Thyroid gland (tissue), 4 donors: ENCODE data around the gene SPRED2. TPM values are rescaled to one million over a fixed set of nuclear protein-coding genes. Genes with fewer than 3 reads are reported as not detected.

Experiments used
- DNase-seq, 2 donors: peaks; one replicate each; pipeline ENCODE4 v3.0.0-alpha.2; 2019
- H3K27ac ChIP-seq, 3 donors: fragments of 200-600 bp; sonication (generic); 1 replicate in 2 of 3; 2 replicates in 1 of 3; pipeline ENCODE4 v1.5.1; 2016 to 2019; ENCODE audit warnings: mild to moderate bottlenecking in 1 of 3, moderate library complexity in 1 of 3
- H3K27me3 ChIP-seq: fragments of 200-600 bp; sonication (generic); one replicate; pipeline ENCODE4 v1.5.1; 2019
- H3K36me3 ChIP-seq, 2 donors: fragments of 200-600 bp; sonication (generic); one replicate each; pipeline ENCODE4 v1.5.1; 2016 to 2019
- H3K4me1 ChIP-seq, 2 donors: fragments of 200-600 bp; sonication (generic); one replicate each; pipeline ENCODE4 v1.5.1; 2017 to 2019
- H3K4me3 ChIP-seq, 3 donors: fragments of 200-600 bp; sonication (generic); replicated peaks in 1 of 3; 1 replicate in 2 of 3; 2 replicates in 1 of 3; pipeline ENCODE4 v1.5.1; 2016; ENCODE audit warnings: mild to moderate bottlenecking in 1 of 3
- H3K9me3 ChIP-seq: fragments of 200-600 bp; sonication (generic); one replicate; pipeline ENCODE4 v1.5.1; 2017
- POLR2A ChIP-seq, 2 donors: fragments of 450-650 bp; IDR thresholded peaks; one replicate each; pipeline ENCODE4 v1.6.1; 2017; ENCODE audit warnings: antibody characterized with exemption in 2 of 2, mild to moderate bottlenecking in 2 of 2, moderate library complexity in 1 of 2
- WGBS, 2 donors: methylation state at CpG; one replicate each; pipeline ENCODE4 v1.1.5; 2017; 5-methylcytosine and 5-hydroxymethylcytosine counted together
- intact Hi-C: fragments of 100-400 bp; cut with DNase I; formaldehyde crosslinking; loops from one replicate; pipeline ENCODE4 v1.15.1; 2023
- total RNA-seq, 4 donors: library from RNA; depleted of rRNA; stranded (reverse); fragments of >200 nt; gene quantifications; one replicate each; pipeline ENCODE4 v1.2.3, GENCODE V29; 2016
- TF ChIP-seq, protein P1 (sequence below), 6 experiments: fragments of 200-600 bp in 3 of 6; fragments of 450-650 bp in 3 of 6; sonication (generic) in 3 of 6; IDR thresholded peaks; one replicate each; pipeline ENCODE4 v1.5.1; 2016 to 2019; ENCODE audit warnings: antibody characterized with exemption in 6 of 6, mild to moderate bottlenecking in 2 of 6, inconsistent platforms in 1 of 6, moderate library complexity in 1 of 6

Gene SPRED2
- total RNA-seq, 4 donors from 2014 or later, result 18.8 to 44.0 (median 25.4) TPM

DNA sequence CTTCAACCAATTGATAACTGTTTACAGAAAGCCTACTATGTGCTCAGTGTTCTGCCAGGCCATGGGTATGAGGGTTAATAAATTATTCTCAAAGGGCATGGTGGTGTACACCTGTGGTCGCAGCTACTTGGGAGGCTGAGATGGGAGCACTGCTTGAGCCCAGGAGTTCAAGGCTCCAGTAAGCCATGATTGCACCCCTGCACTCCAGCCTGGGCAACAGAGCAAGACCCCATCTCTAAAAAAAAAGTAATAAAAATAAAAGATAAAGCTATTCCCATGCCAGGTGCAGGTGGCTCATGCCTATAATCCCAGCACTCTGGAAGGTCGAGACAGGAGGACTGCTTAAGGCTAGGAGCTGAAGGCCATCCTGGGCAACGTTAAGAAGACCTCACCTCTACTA, 8.0 kb downstream of the SPRED2 start:
- intact Hi-C loops, result no loop called here
- DNase-seq, result no peak
- Histone ChIP-seq H3K4me3 (no peak overlapping the region), H3K36me3 (no peaks in the 10 kb centered on the region), H3K9me3 (no peaks in the 10 kb centered on the region), H3K27ac (no peak overlapping the region), H3K27me3 (no peaks in the 10 kb centered on the region), H3K4me1 (peaks cover 22 to 27% of the 10 kb centered on the region in 2 donors)
- WGBS, 2 donors, result 80 to 95% methylated on average over 3 of the region's 3 CpGs
- TF ChIP-seq, protein P1, sequence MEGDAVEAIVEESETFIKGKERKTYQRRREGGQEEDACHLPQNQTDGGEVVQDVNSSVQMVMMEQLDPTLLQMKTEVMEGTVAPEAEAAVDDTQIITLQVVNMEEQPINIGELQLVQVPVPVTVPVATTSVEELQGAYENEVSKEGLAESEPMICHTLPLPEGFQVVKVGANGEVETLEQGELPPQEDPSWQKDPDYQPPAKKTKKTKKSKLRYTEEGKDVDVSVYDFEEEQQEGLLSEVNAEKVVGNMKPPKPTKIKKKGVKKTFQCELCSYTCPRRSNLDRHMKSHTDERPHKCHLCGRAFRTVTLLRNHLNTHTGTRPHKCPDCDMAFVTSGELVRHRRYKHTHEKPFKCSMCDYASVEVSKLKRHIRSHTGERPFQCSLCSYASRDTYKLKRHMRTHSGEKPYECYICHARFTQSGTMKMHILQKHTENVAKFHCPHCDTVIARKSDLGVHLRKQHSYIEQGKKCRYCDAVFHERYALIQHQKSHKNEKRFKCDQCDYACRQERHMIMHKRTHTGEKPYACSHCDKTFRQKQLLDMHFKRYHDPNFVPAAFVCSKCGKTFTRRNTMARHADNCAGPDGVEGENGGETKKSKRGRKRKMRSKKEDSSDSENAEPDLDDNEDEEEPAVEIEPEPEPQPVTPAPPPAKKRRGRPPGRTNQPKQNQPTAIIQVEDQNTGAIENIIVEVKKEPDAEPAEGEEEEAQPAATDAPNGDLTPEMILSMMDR (IDR thresholded peaks at IDR 0.05), result no peak
- no peak for TF ChIP-seq POLR2A (IDR thresholded peaks at IDR 0.05)

DNA sequence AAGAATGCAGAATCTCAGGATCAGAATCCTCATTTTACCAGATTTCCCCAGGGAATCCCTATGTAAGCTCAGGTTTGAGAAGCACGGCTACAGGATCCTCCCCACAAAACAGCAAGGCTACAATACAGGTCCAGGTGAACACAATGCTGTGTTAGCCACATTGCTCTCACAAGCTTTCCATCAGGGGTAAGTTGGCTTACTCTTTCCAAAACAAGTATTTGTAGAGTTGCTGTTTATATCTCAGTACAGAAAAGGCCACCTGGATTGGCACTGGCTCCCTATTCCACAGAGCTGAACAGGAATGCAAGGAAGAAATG, 11.0 kb downstream of the SPRED2 start:
- intact Hi-C loops, result no loop called here
- Histone ChIP-seq H3K4me3 (no peak overlapping the region), H3K4me1 (peaks cover 40 to 42% of the 10 kb centered on the region in 2 donors), H3K27ac (peak overlapping the region; percentile 18 to 59 (median 39)), H3K27me3 (no peaks in the 10 kb centered on the region), H3K9me3 (no peaks in the 10 kb centered on the region), H3K36me3 (no peaks in the 10 kb centered on the region)
- no peak for DNase-seq
- no peak for TF ChIP-seq POLR2A (IDR thresholded peaks at IDR 0.05)
- TF ChIP-seq, protein P1 (IDR thresholded peaks at IDR 0.05), result no peak
- 71 to 89% methylated on average over 1 of the region's 1 CpG for WGBS, 2 donors

DNA sequence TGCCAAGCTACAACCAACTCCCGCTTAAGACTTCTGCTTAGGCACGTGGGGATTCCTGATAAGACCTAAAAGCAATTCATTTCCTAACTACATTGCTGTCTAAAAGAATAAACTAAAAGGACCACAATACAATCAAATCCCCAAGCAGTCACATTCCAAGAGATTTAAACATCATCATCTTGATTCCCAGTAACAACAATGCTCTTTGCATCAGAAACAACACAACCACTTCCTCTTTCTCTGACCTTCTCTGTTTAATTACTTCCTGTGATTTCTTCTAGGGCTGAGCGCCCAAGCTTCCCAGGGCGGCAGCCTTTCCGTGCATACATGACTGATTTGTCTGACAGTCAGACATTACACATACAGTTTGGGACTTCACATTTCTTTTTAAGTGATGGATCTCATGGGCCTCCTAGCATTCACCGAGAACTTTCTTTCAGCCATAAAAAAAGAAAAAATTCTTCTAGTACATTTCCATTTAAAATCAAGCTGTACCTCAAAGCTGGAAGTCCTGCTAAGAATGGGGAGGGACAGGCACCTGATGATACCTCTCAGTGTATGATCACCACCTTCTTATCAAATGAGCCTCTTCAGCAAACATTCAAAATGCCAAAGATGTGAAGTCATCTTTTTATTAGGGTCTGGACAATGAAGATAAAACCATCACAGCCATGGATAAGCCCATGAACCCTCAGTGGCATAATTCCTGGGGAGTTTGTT, 11.5 kb downstream of the SPRED2 start:
- intact Hi-C loops, result no loop called here
- peak; percentile 28 to 41 for DNase-seq
- Histone ChIP-seq H3K9me3 (no peaks in the 10 kb centered on the region), H3K27me3 (no peaks in the 10 kb centered on the region), H3K4me3 (no peak overlapping the region), H3K36me3 (no peaks in the 10 kb centered on the region), H3K4me1 (peaks cover 40 to 42% of the 10 kb centered on the region in 2 donors), H3K27ac (peak overlapping the region; percentile 18 to 59 (median 43))
- TF ChIP-seq POLR2A (IDR thresholded peaks at IDR 0.05), result no peak
- TF ChIP-seq, protein P1 (IDR thresholded peaks at IDR 0.05), result no peak
- WGBS, 2 donors, result 40 to 53% methylated on average over 6 of the region's 6 CpGs

DNA sequence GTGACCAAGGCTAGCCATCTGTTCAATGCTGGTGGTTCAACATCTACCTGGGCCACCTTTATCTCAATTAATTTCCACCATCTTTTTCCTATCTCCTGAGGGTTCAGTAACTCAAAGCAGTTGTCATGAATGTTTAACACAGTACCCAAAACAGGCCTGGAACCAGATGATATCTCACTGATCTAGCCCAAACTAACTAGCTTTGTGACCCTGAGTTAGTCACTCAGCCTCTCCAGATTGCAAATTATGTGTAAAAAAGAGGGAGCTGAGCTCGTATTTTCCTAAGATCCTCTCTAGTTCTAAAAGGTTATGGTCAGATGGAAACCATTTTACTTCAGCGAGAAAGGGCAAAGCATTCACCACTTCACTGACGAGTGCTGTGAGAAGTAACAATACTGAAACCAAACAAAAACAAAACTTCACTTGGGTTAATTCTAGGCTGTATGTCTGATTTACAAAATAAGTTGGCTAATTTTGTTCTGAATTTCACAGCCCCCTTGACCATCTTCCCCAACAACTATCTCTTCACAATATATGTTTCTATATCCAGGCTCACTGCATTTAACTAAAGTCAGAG, 14.8 kb downstream of the SPRED2 start:
- no peaks in the 10 kb centered on the region for H3K27me3 ChIP-seq
- TF ChIP-seq, protein P1 (IDR thresholded peaks at IDR 0.05), result no peak
- no peak for TF ChIP-seq POLR2A (IDR thresholded peaks at IDR 0.05)
- intact Hi-C loops, result no loop called here
- peaks cover 48 to 60% of the 10 kb centered on the region in 2 donors for H3K4me1 ChIP-seq
- no peak for DNase-seq
- H3K4me3 ChIP-seq, result no peak overlapping the region
- WGBS, 2 donors, result 45 to 54% methylated on average over 3 of the region's 3 CpGs
- H3K27ac ChIP-seq, result peak overlapping the region in 2 of 3 donors; percentile 29 to 39
- no peaks in the 10 kb centered on the region for H3K36me3 ChIP-seq
- no peaks in the 10 kb centered on the region for H3K9me3 ChIP-seq

DNA sequence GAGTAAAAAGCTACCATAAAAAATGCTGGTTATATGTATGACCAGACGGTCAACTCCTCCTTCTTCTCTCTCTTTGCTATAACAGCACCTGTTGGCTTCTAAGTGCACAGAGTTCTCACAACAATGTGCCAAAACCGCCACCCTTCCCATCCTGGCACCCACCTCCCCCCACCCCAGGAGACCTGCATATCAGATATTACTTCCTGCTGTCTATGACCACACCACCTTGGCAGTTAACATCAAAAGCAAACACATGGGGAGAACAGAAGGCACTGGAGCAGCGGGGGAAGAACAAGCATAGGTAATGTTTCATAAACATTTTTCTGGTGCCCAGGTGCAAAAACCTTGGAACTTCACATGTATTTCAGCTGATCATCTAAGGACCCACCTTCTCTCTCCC, 15.5 kb downstream of the SPRED2 start:
- 92 to 97% methylated on average over 3 of the region's 3 CpGs for WGBS, 2 donors
- Histone ChIP-seq H3K9me3 (no peaks in the 10 kb centered on the region), H3K36me3 (no peaks in the 10 kb centered on the region), H3K4me1 (peaks cover 42 to 56% of the 10 kb centered on the region in 2 donors), H3K27me3 (no peaks in the 10 kb centered on the region), H3K27ac (peak overlapping the region in 1 of 3 donors; percentile 39), H3K4me3 (no peak overlapping the region)
- DNase-seq, result no peak
- TF ChIP-seq, protein P1 (IDR thresholded peaks at IDR 0.05), result no peak
- no peak for TF ChIP-seq POLR2A (IDR thresholded peaks at IDR 0.05)
- intact Hi-C loops, result no loop called here
